T-helper 2 cell (primary cell): ENCODE measurements around the gene GCC2.
"Not testable (repeated sequence)": the region's sequence is repeated elsewhere in the genome, so short reads cannot be mapped to it uniquely, and the experiment has no call there.

Experiments
- DNase-seq, 5 experiments: peaks; one replicate each; pipeline versions ENCODE4 v3.0.0 to v3.0.0-alpha.2; 2012 to 2022

Gene GCC2

GRCh38 chr2:108441712-108442111 is 7.3 kb upstream of the GCC2 start:
- DNase-seq, result no peak

- DNase-seq, result no peak
These were observed 3.8 kb upstream of the GCC2 start for GRCh38 chr2:108444941-108445840.

GRCh38 chr2:108446703-108447102 is 2.3 kb upstream of the GCC2 start:
- DNase-seq, result no peak

- DNase-seq, result no peak
These were observed 894 bp upstream of the GCC2 start for GRCh38 chr2:108447947-108448677.

- peak in 3 of 5 experiments; percentile 41 to 64 (median 47) for DNase-seq
These were observed 564 bp downstream of the GCC2 start for GRCh38 chr2:108449410-108450130.

GRCh38 chr2:108450863-108451262 is 1.9 kb downstream of the GCC2 start:
- peak in 1 of 5 experiments; percentile 29 for DNase-seq

- no peak for DNase-seq
These were observed 3.0 kb downstream of the GCC2 start for GRCh38 chr2:108451976-108452375.

GRCh38 chr2:108453530-108453929 is 4.5 kb downstream of the GCC2 start:
- not testable (repeated sequence) for DNase-seq

- DNase-seq, result no peak
These were observed 5.4 kb downstream of the GCC2 start for GRCh38 chr2:108454440-108454839.

GRCh38 chr2:108455571-108455970 is 6.6 kb downstream of the GCC2 start:
- no peak for DNase-seq

GRCh38 chr2:108458082-108458481 is 9.1 kb downstream of the GCC2 start:
- peak in 1 of 5 experiments; percentile 14 for DNase-seq

GRCh38 chr2:108459441-108459840 is 10.4 kb downstream of the GCC2 start:
- no peak for DNase-seq

GRCh38 chr2:108460345-108461037 is 11.5 kb downstream of the GCC2 start:
- DNase-seq, result peak in 1 of 5 experiments; percentile 23

- DNase-seq, result no peak
These were observed 28.1 kb downstream of the GCC2 start for GRCh38 chr2:108477099-108477498.

GRCh38 chr2:108485253-108485652 is 36.2 kb downstream of the GCC2 start:
- DNase-seq, result no peak

GRCh38 chr2:108490506-108491122 is 41.6 kb downstream of the GCC2 start:
- DNase-seq, result no peak

- DNase-seq, result no peak
These were observed 42.8 kb downstream of the GCC2 start for GRCh38 chr2:108491848-108492247.

- no peak for DNase-seq
These were observed 43.4 kb downstream of the GCC2 start for GRCh38 chr2:108492364-108492763.

GRCh38 chr2:108496167-108496566 is 47.2 kb downstream of the GCC2 start:
- DNase-seq, result not testable (repeated sequence)

GRCh38 chr2:108507620-108508019 is 58.6 kb downstream of the GCC2 start:
- DNase-seq, result not testable (repeated sequence)

- not testable (repeated sequence) for DNase-seq
These were observed 63.4 kb downstream of the GCC2 start for GRCh38 chr2:108512431-108512830.

GRCh38 chr2:108514478-108514877 is 65.5 kb downstream of the GCC2 start:
- DNase-seq, result not testable (repeated sequence)
